Peyer's patch (tissue), 4 donors: ENCODE measurements around the gene TECR. TPM values are rescaled to one million over a fixed set of nuclear protein-coding genes. Genes with fewer than 3 reads are reported as not detected.

ENCODE experiments used
- DNase-seq, 3 donors: peaks; one replicate each; pipeline ENCODE4 v3.0.0-alpha.2; 2017 to 2019
- H3K27ac ChIP-seq, 4 donors: fragments of 200-600 bp; sonication (generic); one replicate each; pipeline ENCODE4 v1.5.1; 2016 to 2019
- H3K27me3 ChIP-seq, 2 donors: fragments of 200-600 bp; sonication (generic); one replicate each; pipeline ENCODE4 v1.5.1; 2019
- H3K36me3 ChIP-seq, 3 donors: fragments of 200-600 bp; sonication (generic); one replicate each; pipeline ENCODE4 v1.5.1; 2016 to 2019
- H3K4me1 ChIP-seq, 4 donors: fragments of 200-600 bp; sonication (generic); one replicate each; pipeline ENCODE4 v1.5.1; 2016 to 2019
- H3K4me3 ChIP-seq, 4 donors: fragments of 200-600 bp; sonication (generic); 1 replicate in 3 of 4; 2 replicates in 1 of 4; pipeline ENCODE4 v1.5.1; 2016 to 2019; ENCODE audit warnings: mild to moderate bottlenecking in 1 of 4
- H3K9me3 ChIP-seq, 4 donors: fragments of 200-600 bp; sonication (generic); one replicate each; pipeline ENCODE4 v1.5.1; 2016 to 2019; ENCODE audit warnings: mild to moderate bottlenecking in 1 of 4
- CTCF ChIP-seq, 6 experiments: fragments of 450-650 bp in 4 of 6; fragments of 200-600 bp in 2 of 6; sonication (generic) in 1 of 6; IDR thresholded peaks; one replicate each; pipeline ENCODE4 v1.5.1; 2017 to 2019; ENCODE audit warnings: antibody characterized with exemption in 6 of 6, mild to moderate bottlenecking in 3 of 6, moderate library complexity in 1 of 6
- POLR2A ChIP-seq, 2 donors: fragments of 450-650 bp; IDR thresholded peaks; one replicate each; pipeline ENCODE4 v1.5.1; 2017; ENCODE audit warnings: antibody characterized with exemption in 2 of 2, mild to moderate bottlenecking in 2 of 2, moderate library complexity in 2 of 2
- total RNA-seq, 4 donors: library from RNA; depleted of rRNA; stranded (reverse); fragments of >200 nt; gene quantifications; one replicate each; pipeline ENCODE4 v1.1.0, GENCODE V29; 2016

TECR gene
- total RNA-seq, 4 donors from 2014 or later = 24.8 to 103 (median 78.7) TPM

- Histone ChIP-seq H3K4me3 (no peak overlapping the region), H3K4me1 (peaks cover 0 to 45% (median 14%) of the 10 kb centered on the region in 4 donors), H3K27me3 (no peaks in the 10 kb centered on the region), H3K27ac (no peak overlapping the region), H3K36me3 (peaks cover 0 to 31% (median 0%) of the 10 kb centered on the region in 3 donors), H3K9me3 (no peaks in the 10 kb centered on the region)
- DNase-seq = no peak
- TF ChIP-seq POLR2A (IDR thresholded peaks at IDR 0.05) (no peak), CTCF (IDR thresholded peaks at IDR 0.05) (no peak)
Measured at GRCh38 chr19:14514215-14514863, 15.1 kb upstream of the TECR start.

- Histone ChIP-seq H3K36me3 (peaks cover 0 to 31% (median 0%) of the 10 kb centered on the region in 3 donors), H3K4me1 (peaks cover 0 to 44% (median 14%) of the 10 kb centered on the region in 4 donors), H3K27ac (peak overlapping the region in 1 of 4 donors; percentile 39), H3K9me3 (no peaks in the 10 kb centered on the region), H3K4me3 (peak overlapping the region in 3 of 4 donors; percentile 72 to 97 (median 86)), H3K27me3 (no peaks in the 10 kb centered on the region)
- TF ChIP-seq POLR2A (IDR thresholded peaks at IDR 0.05) = no peak
- no peak for TF ChIP-seq CTCF (IDR thresholded peaks at IDR 0.05)
- DNase-seq = no peak
Measured at GRCh38 chr19:14515501-14516047, 13.8 kb upstream of the TECR start.

GRCh38 chr19:14516048-14516534 is 13.3 kb upstream of the TECR start:
- H3K36me3 ChIP-seq = peaks cover 0 to 31% (median 0%) of the 10 kb centered on the region in 3 donors
- peak overlapping the region; percentile 72 to 100 (median 92) for H3K4me3 ChIP-seq
- TF ChIP-seq POLR2A (IDR thresholded peaks at IDR 0.05) = no peak
- TF ChIP-seq CTCF (IDR thresholded peaks at IDR 0.05) = peak in 3 of 6 experiments; percentile 8 to 30 (median 19)
- H3K27me3 ChIP-seq = no peaks in the 10 kb centered on the region
- DNase-seq = peak in 1 of 3 donors; percentile 71
- H3K9me3 ChIP-seq = no peaks in the 10 kb centered on the region
- peak overlapping the region in 2 of 4 donors; percentile 99 for H3K27ac ChIP-seq
- peaks cover 0 to 39% (median 14%) of the 10 kb centered on the region in 4 donors for H3K4me1 ChIP-seq

GRCh38 chr19:14516746-14517438 is 12.5 kb upstream of the TECR start:
- DNase-seq = peak in 2 of 3 donors; percentile 52 to 58
- Histone ChIP-seq H3K4me3 (peak overlapping the region; percentile 72 to 100 (median 92)), H3K36me3 (peaks cover 0 to 31% (median 0%) of the 10 kb centered on the region in 3 donors)

More at GRCh38 chr19:14516746-14517438, 12.5 kb upstream of the TECR start:
- TF ChIP-seq CTCF (IDR thresholded peaks at IDR 0.05) (no peak), POLR2A (IDR thresholded peaks at IDR 0.05) (no peak)
- Histone ChIP-seq H3K9me3 (no peaks in the 10 kb centered on the region), H3K4me1 (peaks cover 0 to 43% (median 17%) of the 10 kb centered on the region in 4 donors), H3K27ac (peak overlapping the region; percentile 99 to 100 (median 100)), H3K27me3 (no peaks in the 10 kb centered on the region)
